ENCODE measurements around the gene MYOF.

MYOF gene

DNA sequence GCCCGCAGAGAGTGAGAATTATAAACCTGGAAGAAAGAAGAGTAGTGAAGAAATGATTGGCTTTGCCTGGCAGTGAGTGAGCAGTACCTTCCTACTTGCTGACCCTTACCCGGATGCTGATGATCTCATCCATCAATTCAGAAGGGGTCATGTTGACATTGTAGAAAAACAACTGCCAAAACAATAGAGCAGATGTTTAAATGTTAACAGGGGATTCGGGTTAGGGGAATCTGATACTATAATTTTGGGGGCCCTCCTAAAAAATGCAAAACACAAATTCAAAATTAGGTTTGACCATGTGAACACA lies 78.1 kb downstream of the MYOF start:
- no peak overlapping the region for H3K4me3 ChIP-seq (ENCODE audit: control insufficient read depth, low read depth, low read length)
- no peak for DNase-seq (ENCODE audit: low read depth)
- TF ChIP-seq, protein P1, sequence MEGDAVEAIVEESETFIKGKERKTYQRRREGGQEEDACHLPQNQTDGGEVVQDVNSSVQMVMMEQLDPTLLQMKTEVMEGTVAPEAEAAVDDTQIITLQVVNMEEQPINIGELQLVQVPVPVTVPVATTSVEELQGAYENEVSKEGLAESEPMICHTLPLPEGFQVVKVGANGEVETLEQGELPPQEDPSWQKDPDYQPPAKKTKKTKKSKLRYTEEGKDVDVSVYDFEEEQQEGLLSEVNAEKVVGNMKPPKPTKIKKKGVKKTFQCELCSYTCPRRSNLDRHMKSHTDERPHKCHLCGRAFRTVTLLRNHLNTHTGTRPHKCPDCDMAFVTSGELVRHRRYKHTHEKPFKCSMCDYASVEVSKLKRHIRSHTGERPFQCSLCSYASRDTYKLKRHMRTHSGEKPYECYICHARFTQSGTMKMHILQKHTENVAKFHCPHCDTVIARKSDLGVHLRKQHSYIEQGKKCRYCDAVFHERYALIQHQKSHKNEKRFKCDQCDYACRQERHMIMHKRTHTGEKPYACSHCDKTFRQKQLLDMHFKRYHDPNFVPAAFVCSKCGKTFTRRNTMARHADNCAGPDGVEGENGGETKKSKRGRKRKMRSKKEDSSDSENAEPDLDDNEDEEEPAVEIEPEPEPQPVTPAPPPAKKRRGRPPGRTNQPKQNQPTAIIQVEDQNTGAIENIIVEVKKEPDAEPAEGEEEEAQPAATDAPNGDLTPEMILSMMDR (conservative IDR thresholded peaks at IDR 0.05; ENCODE audit: control insufficient read depth, insufficient read depth, low read depth, low read length), result no peak

DNA sequence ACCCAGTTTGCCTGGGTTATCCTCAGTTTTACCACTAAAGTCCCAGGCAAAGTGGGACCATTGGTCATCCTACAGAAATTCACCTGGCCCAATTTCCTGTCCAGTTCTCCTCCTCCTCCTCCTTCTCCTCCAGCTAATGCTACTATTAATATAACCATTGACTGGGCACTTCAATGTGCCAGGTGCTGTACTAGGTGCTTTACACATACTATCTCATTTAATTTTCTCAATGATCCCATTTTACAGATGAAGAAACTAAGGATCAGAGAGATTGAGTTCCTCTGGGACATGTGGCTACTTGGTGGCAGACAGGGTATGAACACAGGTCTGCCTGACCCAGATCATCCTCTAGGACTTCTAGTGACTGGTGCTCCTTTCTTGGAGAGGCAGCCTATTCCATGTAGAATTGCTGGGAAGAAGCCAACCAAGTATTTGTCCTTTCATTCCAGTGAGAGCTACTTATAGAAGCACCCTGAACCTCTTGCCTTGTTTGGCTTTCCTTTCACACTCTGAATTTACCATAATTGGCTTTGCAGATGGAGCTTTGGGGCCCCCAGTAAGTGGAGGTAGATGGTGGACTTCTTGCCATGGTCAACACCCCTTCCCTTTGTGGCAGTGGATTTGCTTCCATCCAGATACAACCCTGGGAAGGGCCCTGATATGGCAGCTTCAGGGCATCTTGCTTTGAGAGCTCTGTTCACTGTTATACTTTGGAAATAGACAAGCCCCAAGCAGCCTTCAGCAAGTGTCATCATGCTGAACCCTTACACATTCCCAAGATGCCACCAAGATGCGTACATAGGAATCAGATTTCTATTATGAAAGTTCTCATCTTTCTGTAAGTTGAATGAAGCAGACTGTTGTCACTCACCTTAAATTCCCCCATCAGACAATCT lies 78.7 kb downstream of the MYOF start:
- TF ChIP-seq, protein P1 (conservative IDR thresholded peaks at IDR 0.05; ENCODE audit: control insufficient read depth, insufficient read depth, low read depth, low read length), result no peak
- no peak overlapping the region for H3K4me3 ChIP-seq (ENCODE audit: control insufficient read depth, low read depth, low read length)
- DNase-seq (ENCODE audit: low read depth), result no peak

DNA sequence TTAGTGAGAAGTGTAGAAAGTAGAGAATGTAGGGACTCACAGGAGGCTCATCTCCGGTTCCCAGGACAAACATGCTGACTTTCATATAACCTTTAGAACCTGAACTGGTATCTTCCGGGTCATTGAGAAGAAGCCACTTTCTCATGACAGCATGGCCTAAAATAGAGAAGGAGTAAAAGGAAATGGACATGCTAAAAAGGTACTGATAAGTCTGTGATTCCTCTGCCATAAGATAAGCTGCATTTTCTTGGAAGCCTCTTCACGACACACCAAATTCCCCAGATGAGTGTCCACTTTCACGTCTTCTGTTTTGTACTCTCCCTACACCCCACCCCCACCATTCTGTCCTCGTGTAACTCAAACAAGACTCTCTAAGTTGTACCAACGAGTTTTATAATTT lies 79.9 kb downstream of the MYOF start:
- H3K4me3 ChIP-seq (ENCODE audit: control insufficient read depth, low read depth, low read length), result no peak overlapping the region
- DNase-seq (ENCODE audit: low read depth), result no peak
- TF ChIP-seq, protein P1 (conservative IDR thresholded peaks at IDR 0.05; ENCODE audit: control insufficient read depth, insufficient read depth, low read depth, low read length), result no peak

DNA sequence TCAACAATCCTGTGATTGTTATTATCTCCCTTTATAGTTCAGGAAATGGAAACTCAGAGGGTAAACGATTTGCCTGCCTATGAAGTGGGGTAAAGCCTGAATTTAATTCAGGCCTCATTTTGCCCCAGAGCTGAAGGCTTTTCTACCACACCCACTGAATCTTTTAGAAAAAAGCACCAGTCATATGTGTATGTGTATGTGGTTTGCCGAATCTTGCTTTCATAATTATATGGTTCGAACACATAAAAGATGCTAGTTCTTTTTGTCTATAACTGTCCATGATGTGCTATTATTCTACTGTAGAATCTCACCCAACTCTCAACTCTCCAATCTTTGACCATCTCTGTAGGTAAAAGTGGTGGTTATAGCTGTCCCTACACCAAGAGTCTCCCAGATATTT lies 83.6 kb downstream of the MYOF start:
- no peak overlapping the region for H3K4me3 ChIP-seq (ENCODE audit: control insufficient read depth, low read depth, low read length)
- TF ChIP-seq, protein P1 (conservative IDR thresholded peaks at IDR 0.05; ENCODE audit: control insufficient read depth, insufficient read depth, low read depth, low read length), result no peak
- DNase-seq (ENCODE audit: low read depth), result no peak

DNA sequence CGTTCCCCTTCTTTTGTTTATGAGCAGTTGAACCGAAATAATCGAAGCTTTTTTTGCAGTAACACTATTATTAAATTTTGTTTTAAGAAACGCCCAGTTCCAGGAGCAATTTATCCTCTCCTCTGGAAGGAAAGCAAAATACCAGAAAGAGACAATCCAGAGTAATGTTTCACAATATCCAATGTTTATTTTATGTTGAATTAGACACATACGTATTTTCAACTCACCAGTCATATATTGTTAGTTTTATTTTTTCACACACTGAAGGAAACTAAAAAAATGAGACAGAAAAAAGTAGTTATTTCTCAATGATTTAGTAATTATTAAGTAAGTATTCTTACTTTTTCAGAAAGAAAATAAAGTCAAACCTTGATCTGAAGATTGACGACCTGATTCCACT lies 85.1 kb downstream of the MYOF start:
- H3K4me3 ChIP-seq (ENCODE audit: control insufficient read depth, low read depth, low read length), result no peak overlapping the region
- DNase-seq (ENCODE audit: low read depth), result no peak
- TF ChIP-seq, protein P1 (conservative IDR thresholded peaks at IDR 0.05; ENCODE audit: control insufficient read depth, insufficient read depth, low read depth, low read length), result no peak

DNA sequence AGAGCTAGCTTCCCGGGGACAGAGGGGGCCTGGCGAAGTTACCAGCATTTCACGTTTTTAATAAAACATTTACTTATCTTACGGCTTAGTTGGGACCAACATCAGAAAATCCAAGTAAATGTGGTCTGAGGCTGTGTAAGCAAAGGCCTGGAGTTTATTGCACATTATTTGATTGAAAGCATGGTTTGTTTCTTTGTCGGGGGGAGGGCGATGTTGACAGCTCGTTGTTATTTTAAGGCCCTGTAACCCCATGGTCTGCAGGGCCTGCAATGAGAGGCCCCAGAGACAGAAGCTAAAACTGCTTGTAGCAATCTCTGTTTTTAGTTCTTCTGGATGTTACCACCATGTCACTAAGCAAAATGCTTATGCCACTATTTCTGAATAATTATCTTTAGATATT lies 88.9 kb downstream of the MYOF start:
- no peak for DNase-seq (ENCODE audit: low read depth)
- TF ChIP-seq, protein P1 (conservative IDR thresholded peaks at IDR 0.05; ENCODE audit: control insufficient read depth, insufficient read depth, low read depth, low read length), result no peak
- H3K4me3 ChIP-seq (ENCODE audit: control insufficient read depth, low read depth, low read length), result no peak overlapping the region

All from fibroblast of mammary gland (primary cell).